Natural killer cell treated with Interleukin-12 subunit alpha and Interleukin-12 subunit beta and Interleukin-15 and Interleukin-18, amount 100 ng/mL, for 72 hours (primary cell): ENCODE measurements around the gene UBAP1L. TPM values are rescaled to one million over a fixed set of nuclear protein-coding genes. Genes with fewer than 3 reads are reported as not detected.
A peak's percentile ranks its signal among the peaks of the same experiment; 100 is the strongest.

Experiments used
- ATAC-seq, 2 donors: fragments of 150-1000 bp; cut with Tn5 transposase in 1 of 2; sonication (Bioruptor Pico), chemical (Tn5 transposase) in 1 of 2; 2 replicates each; pipeline ENCODE4 v1.10.0; 2021
- DNase-seq: peaks from one replicate; pipeline ENCODE4 v3.0.0; 2022; ENCODE audit warnings: low spot score
- H3K27ac Mint-ChIP-seq, 2 donors: 1 replicate in 1 of 2; 2 replicates in 1 of 2; pipeline ENCODE4 v1.8.0; 2022; ENCODE audit warnings: mixed read lengths in 2 of 2, mild to moderate bottlenecking in 1 of 2, moderate library complexity in 1 of 2
- H3K27me3 Mint-ChIP-seq, 2 donors: 1 replicate in 1 of 2; 2 replicates in 1 of 2; pipeline ENCODE4 v1.8.0; 2022; ENCODE audit warnings: mixed read lengths in 2 of 2
- H3K36me3 Mint-ChIP-seq: one replicate; pipeline ENCODE4 v1.8.0; 2022; ENCODE audit warnings: mixed read lengths
- H3K4me1 Mint-ChIP-seq, 2 donors: 1 replicate in 1 of 2; 2 replicates in 1 of 2; pipeline ENCODE4 v1.8.0; 2022; ENCODE audit warnings: low read depth in 2 of 2, mixed read lengths in 2 of 2, mild to moderate bottlenecking in 1 of 2
- H3K4me3 Mint-ChIP-seq: one replicate; pipeline ENCODE4 v1.8.0; 2022; ENCODE audit warnings: mixed read lengths
- H3K9me3 Mint-ChIP-seq: 2 replicates; pipeline ENCODE4 v1.8.0; 2022; ENCODE audit warnings: mixed read lengths
- total RNA-seq, 2 donors: library from RNA; stranded (reverse); gene quantifications; one replicate each; pipeline ENCODE4 v1.2.3, GENCODE V29; 2022

Gene UBAP1L
- total RNA-seq, 2 donors from 2014 or later: 5.7 to 14.2 TPM

DNA sequence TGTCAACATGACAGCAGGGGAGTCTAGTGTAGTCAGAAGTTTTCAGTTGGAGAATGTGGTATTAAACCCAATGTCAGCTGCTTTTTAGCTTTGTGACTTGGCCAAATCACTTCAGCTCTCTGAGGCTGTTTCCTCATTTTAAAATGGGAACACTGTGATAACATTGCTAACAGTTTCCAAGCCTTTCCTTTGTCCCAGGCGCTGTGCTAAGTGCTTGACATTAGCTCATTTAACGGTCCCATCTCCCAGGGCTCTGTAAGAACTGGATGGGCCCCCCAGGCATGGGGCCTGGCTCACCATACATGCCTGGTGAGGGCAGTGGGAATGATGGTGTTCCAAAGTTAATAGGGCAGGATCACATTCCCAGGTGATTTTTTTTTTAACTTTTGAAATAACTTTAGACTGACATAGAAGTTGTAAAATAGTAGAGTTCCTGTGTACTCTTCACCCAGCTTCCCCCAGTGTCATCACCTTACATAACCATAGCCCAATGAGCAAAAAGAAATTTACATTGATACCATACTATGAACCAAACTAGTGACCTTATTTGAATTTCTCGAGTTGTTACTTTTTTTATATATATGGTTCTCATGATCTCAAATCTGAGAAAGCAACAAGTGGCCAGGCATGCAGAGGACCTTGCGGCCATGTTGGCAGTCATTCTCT is 54.9 kb downstream of the UBAP1L start:
- ATAC-seq: no peak
- Mint-ChIP-seq H3K4me3 (no peak overlapping the region), H3K27me3 (peaks cover 2 to 4% of the 10 kb centered on the region in 2 donors), H3K27ac (no peak overlapping the region), H3K4me1 (peaks cover 0 to 6% of the 10 kb centered on the region in 2 donors), H3K9me3 (no peaks in the 10 kb centered on the region), H3K36me3 (no peaks in the 10 kb centered on the region)
- DNase-seq: no peak

DNA sequence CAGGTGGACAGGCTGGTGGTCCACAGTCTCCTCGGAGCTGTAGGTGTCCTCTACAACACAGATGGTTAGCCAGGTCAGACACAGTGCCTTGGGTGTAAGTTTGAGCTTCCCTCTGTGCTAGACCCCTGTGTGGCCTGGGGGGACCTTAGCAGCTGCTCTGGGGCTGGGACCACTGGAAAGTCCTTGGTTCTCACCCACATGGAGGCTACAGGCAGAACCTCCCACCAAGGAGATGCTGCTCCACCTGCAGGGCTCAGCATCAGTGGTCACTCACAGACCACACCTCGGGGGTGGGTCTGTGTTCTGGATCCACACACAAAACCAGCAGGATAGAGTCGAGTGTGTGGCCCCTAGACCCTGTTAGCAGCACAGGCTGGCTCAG is 55.6 kb downstream of the UBAP1L start:
- no peak for DNase-seq
- Mint-ChIP-seq H3K27ac (no peak overlapping the region), H3K4me1 (peaks cover 0 to 6% of the 10 kb centered on the region in 2 donors), H3K4me3 (no peak overlapping the region), H3K9me3 (no peaks in the 10 kb centered on the region), H3K36me3 (no peaks in the 10 kb centered on the region), H3K27me3 (peaks cover 0 to 4% of the 10 kb centered on the region in 2 donors)
- ATAC-seq: no peak

DNA sequence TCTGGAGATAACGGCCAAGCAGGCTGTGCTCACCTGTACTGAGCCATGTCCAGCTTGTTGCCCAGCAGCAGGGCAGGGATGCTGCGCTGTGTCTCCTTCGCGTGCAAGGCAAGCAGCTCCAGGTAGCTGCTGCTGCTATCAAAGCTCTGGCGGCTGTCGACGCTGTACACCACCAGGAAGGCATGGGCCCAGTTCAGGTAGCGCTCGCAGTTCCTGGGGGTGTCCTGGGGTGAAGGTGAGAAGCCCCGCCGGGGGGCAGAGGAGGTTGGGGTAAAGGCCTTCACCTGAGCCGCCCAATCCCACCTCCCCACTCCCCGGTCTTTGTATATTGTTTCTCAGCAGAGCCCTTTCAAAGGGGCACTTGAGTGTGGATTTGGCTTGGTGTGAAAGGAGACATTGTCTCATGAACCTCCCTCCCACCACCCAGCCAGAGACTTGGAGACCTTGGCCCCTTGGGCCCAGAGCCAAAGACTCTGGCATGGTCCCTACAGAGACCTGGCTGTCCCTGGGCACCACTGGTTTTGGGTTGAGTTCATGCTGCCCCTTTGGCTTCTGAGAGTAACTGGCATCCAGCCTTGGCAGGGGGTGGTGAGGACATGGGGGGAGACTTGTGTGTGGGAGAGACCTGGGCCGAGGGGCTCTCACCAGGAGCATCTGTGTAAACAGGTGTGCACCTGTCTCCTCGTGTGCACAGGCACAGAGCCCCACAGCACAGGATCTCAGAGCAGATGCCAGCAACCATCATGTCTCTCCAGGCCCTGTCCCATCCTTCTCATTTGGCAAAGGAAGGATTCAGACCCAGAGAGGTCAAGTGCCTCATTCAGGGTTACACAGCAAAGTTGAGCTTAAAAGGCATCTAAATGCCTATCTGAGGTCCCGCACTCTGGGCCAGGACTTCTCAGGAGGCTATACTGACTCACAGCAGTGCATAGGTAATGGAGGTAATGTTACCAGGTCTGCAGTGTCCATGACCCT is 56.3 kb downstream of the UBAP1L start:
- no peak for DNase-seq
- Mint-ChIP-seq H3K36me3 (no peaks in the 10 kb centered on the region), H3K27me3 (peaks cover 0 to 4% of the 10 kb centered on the region in 2 donors), H3K9me3 (no peaks in the 10 kb centered on the region), H3K27ac (no peak overlapping the region), H3K4me1 (peaks cover 0 to 6% of the 10 kb centered on the region in 2 donors), H3K4me3 (no peak overlapping the region)
- no peak for ATAC-seq

DNA sequence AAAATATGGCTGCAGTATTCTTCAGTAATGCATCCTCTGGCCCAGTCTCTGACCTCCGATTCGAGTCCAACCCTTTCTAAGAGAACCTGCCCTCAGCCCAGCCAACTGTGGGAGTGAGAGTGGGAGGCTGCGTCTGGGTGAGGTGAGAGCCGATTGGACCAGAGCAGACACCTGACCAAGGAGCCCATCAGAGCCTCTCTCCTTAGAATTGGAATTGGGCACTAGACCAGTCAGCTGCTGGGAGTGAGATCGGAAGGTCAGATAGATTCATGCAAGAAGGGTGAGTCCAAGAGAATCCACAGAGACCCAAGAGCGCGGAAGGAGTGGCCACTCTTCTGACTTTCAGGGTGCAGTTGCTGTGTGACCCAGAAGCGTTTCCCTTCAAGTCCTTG is 57.5 kb downstream of the UBAP1L start:
- ATAC-seq (no peak), DNase-seq (no peak)
- Mint-ChIP-seq H3K36me3 (no peaks in the 10 kb centered on the region), H3K4me1 (peaks cover 0 to 6% of the 10 kb centered on the region in 2 donors), H3K27me3 (no peaks in the 10 kb centered on the region), H3K27ac (no peak overlapping the region), H3K4me3 (no peak overlapping the region), H3K9me3 (no peaks in the 10 kb centered on the region)

DNA sequence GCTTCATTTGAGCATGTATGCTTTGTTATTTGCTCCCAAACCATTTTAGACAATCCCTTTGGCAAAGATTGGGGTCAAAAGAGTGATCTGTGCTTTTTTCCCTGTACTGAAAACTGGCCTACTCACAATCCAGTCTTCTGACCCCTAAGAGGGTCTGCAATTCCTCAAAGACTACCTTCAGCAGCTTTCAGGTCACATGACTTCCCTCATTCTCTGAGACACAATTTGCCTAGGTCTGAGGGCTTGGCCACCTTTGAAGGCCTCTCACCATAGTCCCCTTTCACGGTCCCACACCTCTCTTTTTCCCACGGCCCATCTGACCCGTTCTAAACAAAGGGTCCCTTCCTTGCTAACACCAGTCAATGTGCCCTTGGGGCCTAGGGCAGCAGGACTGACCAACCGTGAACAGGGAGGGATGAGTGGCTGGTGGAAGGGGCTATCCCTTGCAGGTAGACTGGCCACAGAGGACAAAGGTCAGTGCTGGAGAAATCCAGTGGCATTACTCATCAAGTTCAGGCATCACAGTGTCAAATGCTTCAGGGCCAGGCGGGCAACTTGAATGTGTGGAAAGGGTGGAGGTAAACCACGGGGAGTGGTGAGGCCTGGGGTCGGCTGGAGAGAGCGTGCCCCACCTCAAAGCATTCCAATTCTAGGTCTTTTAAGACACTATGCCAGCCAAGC is 58.0 kb downstream of the UBAP1L start:
- H3K36me3 Mint-ChIP-seq: no peaks in the 10 kb centered on the region
- no peaks in the 10 kb centered on the region for H3K9me3 Mint-ChIP-seq
- no peak overlapping the region for H3K27ac Mint-ChIP-seq
- H3K4me3 Mint-ChIP-seq: no peak overlapping the region
- DNase-seq (no peak), ATAC-seq (no peak)
- peaks cover 0 to 6% of the 10 kb centered on the region in 2 donors for H3K4me1 Mint-ChIP-seq
- H3K27me3 Mint-ChIP-seq: no peaks in the 10 kb centered on the region

DNA sequence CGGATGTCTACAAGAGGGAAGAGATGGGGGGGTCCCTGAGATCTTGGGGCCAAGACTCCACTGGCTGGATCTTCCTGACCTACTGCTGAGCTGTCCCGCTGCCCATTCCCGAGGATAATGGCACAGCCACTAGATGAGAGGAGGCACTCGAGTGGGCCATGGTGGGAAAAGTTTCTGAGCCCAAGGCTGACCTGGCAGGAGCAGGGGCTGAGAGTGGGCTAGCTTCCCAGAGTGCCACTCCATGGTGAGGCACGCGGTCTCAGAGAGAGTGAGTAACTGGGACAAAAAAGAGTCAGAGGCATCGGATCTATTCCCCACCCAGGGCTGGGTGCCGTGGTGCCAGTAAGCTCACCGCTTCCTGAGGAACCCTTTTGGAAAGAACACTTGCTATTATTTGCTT is 58.9 kb downstream of the UBAP1L start:
- peaks cover 0 to 6% of the 10 kb centered on the region in 2 donors for H3K4me1 Mint-ChIP-seq
- no peaks in the 10 kb centered on the region for H3K36me3 Mint-ChIP-seq
- no peak overlapping the region for H3K27ac Mint-ChIP-seq
- no peaks in the 10 kb centered on the region for H3K27me3 Mint-ChIP-seq
- H3K9me3 Mint-ChIP-seq: no peaks in the 10 kb centered on the region
- DNase-seq (no peak), ATAC-seq (no peak)
- H3K4me3 Mint-ChIP-seq: no peak overlapping the region

DNA sequence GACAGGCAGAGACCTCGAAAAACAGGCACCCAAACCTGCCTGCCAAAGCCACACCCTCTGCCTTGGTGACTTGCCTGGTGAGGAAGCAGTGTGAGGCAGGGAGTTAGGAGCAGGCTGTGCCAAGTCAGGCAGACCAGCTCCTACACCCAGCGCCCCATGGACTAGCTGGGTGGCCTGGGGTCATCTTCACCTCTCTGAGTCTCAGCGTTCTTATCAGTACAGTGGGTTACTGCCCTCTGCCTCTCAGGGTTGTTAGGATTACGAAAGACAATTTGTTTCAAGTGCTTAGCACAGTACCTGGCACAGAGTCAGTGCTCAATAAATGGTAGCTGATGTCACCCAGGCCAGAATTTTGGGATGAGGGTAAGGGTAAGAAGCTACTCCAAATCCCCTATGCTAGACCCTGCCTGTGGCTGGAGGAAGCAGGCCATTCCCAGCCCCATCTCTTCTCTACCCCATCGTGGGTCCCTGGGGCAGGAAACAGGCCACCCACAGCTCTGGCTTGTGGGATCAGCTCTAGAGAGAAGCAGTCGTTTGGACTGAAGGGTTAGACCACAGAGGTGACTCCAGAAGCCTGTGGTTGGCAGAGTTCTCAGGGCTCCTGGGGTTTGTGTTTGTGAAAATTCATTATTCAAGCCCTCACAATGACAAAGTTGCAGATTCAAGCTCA is 59.7 kb downstream of the UBAP1L start:
- H3K4me1 Mint-ChIP-seq: peaks cover 1 to 8% of the 10 kb centered on the region in 2 donors
- ATAC-seq (no peak), DNase-seq (no peak)
- H3K27me3 Mint-ChIP-seq: no peaks in the 10 kb centered on the region
- H3K27ac Mint-ChIP-seq: no peak overlapping the region
- H3K9me3 Mint-ChIP-seq: no peaks in the 10 kb centered on the region
- no peaks in the 10 kb centered on the region for H3K36me3 Mint-ChIP-seq
- H3K4me3 Mint-ChIP-seq: no peak overlapping the region

DNA sequence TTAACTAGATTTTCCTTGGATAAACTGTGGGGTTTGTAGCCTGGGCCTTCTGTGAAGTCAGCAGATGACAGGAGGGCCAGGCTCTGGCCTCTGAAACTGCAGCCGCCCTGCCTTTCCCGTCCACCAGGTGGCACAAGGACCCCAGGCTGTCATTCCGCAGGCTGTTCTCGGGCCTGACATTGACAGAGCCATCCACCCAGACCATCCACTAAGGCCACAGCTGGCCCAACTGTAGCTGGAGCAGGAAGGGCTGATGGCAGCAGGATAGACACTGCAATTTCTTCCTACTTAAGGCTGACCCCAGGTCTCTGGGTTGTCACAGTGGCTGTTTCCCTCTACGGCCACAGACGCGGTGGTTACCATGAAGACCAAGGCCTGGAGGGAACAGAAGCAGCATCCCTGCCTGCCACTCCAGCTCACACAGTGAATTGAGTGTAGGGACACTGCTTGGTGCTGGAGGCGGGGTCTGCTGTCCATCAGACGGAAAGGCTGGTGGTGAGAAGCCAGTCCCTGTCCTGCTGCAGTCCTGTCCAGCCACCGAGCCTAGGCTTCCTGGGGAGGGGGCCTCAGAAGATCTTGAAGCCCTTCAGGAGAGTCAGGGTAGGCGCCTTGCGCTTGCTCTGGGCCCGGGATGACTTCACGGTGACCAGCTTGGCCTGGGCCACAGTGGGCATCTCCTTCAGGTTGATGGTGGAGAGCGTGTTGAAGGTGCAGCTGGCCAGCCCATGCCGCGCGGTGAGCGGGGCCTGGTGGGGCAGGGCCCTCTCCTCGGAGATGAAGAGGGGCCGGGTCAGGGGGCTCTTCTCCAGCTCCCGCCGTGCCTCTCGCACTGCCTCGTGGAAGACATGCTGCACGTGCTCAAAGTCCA is 60.4 kb downstream of the UBAP1L start:
- H3K36me3 Mint-ChIP-seq: no peaks in the 10 kb centered on the region
- H3K27me3 Mint-ChIP-seq: no peaks in the 10 kb centered on the region
- no peak for ATAC-seq
- H3K27ac Mint-ChIP-seq: no peak overlapping the region
- no peaks in the 10 kb centered on the region for H3K9me3 Mint-ChIP-seq
- H3K4me3 Mint-ChIP-seq: no peak overlapping the region
- peaks cover 9 to 15% of the 10 kb centered on the region in 2 donors for H3K4me1 Mint-ChIP-seq
- DNase-seq: no peak

DNA sequence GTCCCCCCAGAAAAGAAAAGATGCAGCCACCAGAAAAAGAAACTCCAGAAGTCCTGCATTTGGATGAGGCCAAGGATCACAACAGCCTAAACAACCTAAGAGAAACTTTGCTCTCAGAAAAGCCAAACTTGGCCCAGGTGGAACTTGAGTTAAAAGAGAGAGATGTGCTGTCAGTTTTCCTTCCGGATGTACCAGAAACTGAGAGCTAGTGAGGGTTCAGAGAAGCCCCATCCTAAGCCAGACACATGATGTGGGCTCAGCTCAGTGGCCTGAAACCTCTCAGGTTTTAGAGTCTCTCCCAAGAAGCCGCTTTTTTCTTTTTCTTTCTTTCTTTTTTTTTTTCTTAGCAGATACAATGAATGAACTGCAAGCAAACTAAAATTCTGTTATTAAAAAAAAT is 62.0 kb downstream of the UBAP1L start:
- ATAC-seq: no peak
- Mint-ChIP-seq H3K27ac (no peak overlapping the region), H3K4me3 (no peak overlapping the region), H3K27me3 (no peaks in the 10 kb centered on the region), H3K4me1 (peaks cover 12 to 21% of the 10 kb centered on the region in 2 donors), H3K36me3 (no peaks in the 10 kb centered on the region), H3K9me3 (no peaks in the 10 kb centered on the region)
- DNase-seq: no peak

DNA sequence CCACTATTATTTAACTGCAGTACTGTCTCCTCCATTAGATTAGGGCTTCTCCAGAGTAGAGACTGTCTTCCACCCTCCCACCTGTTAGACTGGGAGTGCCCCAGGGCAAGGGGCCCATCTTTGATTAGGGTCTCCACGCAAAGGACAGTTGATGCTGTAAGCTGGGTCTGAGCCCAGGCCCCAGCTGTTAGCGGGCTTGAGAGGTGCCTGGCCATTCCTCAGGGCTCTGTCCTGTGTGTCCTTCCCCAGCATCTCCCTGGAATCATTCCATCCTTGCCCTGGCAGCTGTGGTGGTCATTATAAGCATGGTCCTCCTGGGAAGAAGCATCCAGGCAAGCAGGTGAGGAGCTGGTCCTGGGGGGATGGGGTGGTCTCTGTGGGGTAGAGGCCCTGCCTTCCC is 63.7 kb downstream of the UBAP1L start:
- no peak for ATAC-seq
- peaks cover 12 to 21% of the 10 kb centered on the region in 2 donors for H3K4me1 Mint-ChIP-seq
- no peaks in the 10 kb centered on the region for H3K36me3 Mint-ChIP-seq
- no peak overlapping the region for H3K4me3 Mint-ChIP-seq
- DNase-seq: no peak
- no peak overlapping the region for H3K27ac Mint-ChIP-seq
- H3K9me3 Mint-ChIP-seq: no peaks in the 10 kb centered on the region
- H3K27me3 Mint-ChIP-seq: peaks cover 0 to 2% of the 10 kb centered on the region in 2 donors

DNA sequence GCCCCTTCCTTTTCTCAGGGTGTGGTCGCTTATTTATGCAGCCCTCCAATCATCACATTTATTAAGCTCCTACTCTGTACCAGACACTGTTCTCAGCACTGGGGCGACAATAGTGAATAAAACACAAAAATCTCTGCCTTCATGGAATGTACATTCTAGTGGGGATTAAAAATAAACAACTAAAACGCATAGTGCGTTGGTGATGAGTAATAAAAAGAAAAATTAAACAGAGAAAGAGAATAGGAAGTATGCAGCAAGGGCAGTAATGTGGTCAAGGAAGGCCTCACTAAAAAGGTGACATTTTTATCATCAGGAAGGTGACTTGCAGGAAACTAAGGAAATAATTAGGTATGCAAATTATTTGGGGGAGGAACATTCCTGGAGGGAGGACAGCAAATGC is 64.7 kb downstream of the UBAP1L start:
- Mint-ChIP-seq H3K27ac (no peak overlapping the region), H3K4me1 (peaks cover 12 to 16% of the 10 kb centered on the region in 2 donors), H3K9me3 (no peaks in the 10 kb centered on the region), H3K27me3 (peaks cover 0 to 2% of the 10 kb centered on the region in 2 donors), H3K4me3 (peak overlapping the region; percentile 44), H3K36me3 (no peaks in the 10 kb centered on the region)
- ATAC-seq (no peak), DNase-seq (no peak)

DNA sequence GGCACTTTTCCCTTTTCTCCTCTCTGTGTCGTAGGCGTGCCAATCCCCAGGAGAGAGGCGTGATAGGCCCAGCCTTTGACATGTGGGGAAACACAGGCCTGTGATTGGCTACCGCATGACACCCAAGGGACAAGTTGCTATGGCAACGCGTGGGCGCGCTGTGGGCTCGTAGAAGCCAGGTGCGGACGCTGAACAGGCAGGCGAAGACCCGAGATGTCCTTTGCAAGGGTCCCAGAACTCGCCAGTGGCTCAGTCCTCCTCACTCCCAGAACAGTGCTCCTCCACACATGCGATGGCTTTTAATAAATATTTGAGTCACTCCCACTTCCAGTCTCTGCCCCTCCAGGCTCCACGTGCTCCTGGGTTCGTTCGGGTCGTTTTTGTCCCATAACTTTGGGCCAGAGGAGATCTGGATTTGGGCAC is 65.6 kb downstream of the UBAP1L start:
- Mint-ChIP-seq H3K36me3 (no peaks in the 10 kb centered on the region), H3K4me3 (peak overlapping the region; percentile 62), H3K27ac (peak overlapping the region in 1 of 2 donors; percentile 45), H3K9me3 (no peaks in the 10 kb centered on the region), H3K4me1 (peaks cover 12 to 16% of the 10 kb centered on the region in 2 donors), H3K27me3 (peaks cover 0 to 2% of the 10 kb centered on the region in 2 donors)
- peak; percentile 92 for DNase-seq
- ATAC-seq: peak; percentile 97 to 98
